TTC549 (cell line): ENCODE results near the gene AKT1S1.
"Not testable (repeated sequence)": the region's sequence is repeated elsewhere in the genome, so short reads cannot be mapped to it uniquely, and the experiment has no call there.

ENCODE experiments used
- FAIRE-seq: peaks from 2 replicates; lab custom pipeline; 2012; peaks lifted over from hg19 to GRCh38; lab: Jason Lieb, UNC

AKT1S1 gene

GRCh38 chr19:49836176-49837008, 40.8 kb downstream of the AKT1S1 start:
- FAIRE-seq = no peak

- FAIRE-seq = no peak
Observed at GRCh38 chr19:49835562-49835961, 41.6 kb downstream of the AKT1S1 start.

GRCh38 chr19:49833599-49833998, 43.6 kb downstream of the AKT1S1 start:
- FAIRE-seq = no peak

- FAIRE-seq = no peak
Observed at GRCh38 chr19:49832556-49832955, 44.6 kb downstream of the AKT1S1 start.

GRCh38 chr19:49831592-49831991, 45.6 kb downstream of the AKT1S1 start:
- no peak for FAIRE-seq

GRCh38 chr19:49830766-49831165, 46.4 kb downstream of the AKT1S1 start:
- FAIRE-seq = no peak

GRCh38 chr19:49829721-49830120, 47.4 kb downstream of the AKT1S1 start:
- no peak for FAIRE-seq

GRCh38 chr19:49829200-49829599, 48.0 kb downstream of the AKT1S1 start:
- no peak for FAIRE-seq

- no peak for FAIRE-seq
Observed at GRCh38 chr19:49827034-49827433, 50.1 kb downstream of the AKT1S1 start.

GRCh38 chr19:49824662-49825061, 52.5 kb downstream of the AKT1S1 start:
- no peak for FAIRE-seq

- no peak for FAIRE-seq
Observed at GRCh38 chr19:49823472-49823871, 53.7 kb downstream of the AKT1S1 start.

GRCh38 chr19:49820125-49820524, 57.0 kb downstream of the AKT1S1 start:
- no peak for FAIRE-seq

GRCh38 chr19:49819452-49820115, 57.6 kb downstream of the AKT1S1 start:
- not testable (repeated sequence) for FAIRE-seq
